HG03442 (cell line): ENCODE measurements around the gene PSMD11.
"Not testable (repeated sequence)": the region's sequence is repeated elsewhere in the genome, so short reads cannot be mapped to it uniquely, and the experiment has no call there.

ENCODE experiments used
- ATAC-seq: cut with Tn5 transposase; IDR thresholded peaks from one replicate; pipeline ENCODE4 v1.9.1; 2021; ENCODE audit warnings: mild to moderate bottlenecking, moderate library complexity; ENCODE audit not compliant: unreplicated experiment

PSMD11 gene

GRCh38 chr17:32510466-32510865 is 66.2 kb downstream of the PSMD11 start:
- no peak for ATAC-seq

GRCh38 chr17:32512328-32512727 is 68.0 kb downstream of the PSMD11 start:
- no peak for ATAC-seq

DNA sequence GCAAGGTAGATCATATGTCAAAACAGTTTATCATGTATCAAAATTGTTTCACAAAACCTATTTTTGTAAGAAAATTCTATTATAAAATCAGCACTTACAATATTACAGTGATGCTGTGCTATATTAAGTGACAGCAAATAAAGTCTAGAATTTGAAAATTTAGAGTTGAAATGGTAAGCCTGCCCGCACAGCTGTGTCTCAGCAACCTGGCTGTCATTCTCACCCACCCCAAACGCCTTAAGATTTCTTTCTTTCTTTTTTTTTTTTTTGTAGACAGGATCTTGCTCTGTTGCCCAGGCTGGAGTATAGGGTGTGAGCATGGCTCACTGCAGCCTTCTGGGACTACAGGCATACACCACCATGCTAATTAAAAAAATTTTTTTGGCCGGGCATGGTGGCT is 69.3 kb downstream of the PSMD11 start:
- ATAC-seq: no peak

DNA sequence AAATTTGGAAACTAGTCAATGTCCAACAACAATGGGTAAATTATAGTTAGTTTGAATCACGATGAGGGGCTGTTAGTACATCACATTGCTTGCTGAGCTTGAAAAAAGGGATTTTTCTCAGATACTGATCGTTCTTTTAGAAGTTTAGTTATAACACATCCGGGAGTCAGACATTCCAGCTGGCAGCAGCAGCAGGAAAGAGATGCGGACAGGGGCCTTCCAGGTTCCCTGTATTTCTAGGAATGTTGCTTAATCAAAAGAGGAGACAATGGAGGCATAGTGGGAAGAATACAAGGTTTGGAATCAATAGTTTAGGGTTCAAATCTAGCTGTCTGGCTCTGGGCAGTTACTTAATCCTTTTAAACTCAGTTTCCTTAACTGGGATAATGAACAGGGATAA is 70.3 kb downstream of the PSMD11 start:
- no peak for ATAC-seq

- ATAC-seq: no peak
Observed at GRCh38 chr17:32515677-32516383, 71.5 kb downstream of the PSMD11 start.

- no peak for ATAC-seq
Observed at GRCh38 chr17:32516450-32516849, 72.1 kb downstream of the PSMD11 start.

GRCh38 chr17:32516940-32517701 is 72.8 kb downstream of the PSMD11 start:
- ATAC-seq: no peak

DNA sequence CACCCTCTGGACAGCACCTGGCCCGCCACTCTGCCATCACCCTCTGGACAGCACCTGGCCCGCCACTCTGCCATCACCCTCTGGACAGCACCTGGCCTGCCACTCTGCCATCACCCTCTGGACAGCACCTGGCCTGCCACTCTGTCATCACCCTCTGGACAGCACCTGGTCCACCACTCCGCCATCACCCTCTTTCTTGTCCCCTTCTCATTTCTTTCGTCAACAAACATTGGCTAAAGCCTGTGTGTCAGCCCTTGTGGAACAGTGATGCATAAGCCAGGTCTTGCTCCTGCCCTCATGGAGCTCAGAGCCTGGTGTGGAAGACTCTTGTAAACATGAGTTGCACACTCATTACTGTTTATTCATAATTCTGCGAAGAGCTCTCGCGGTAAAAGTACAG is 73.7 kb downstream of the PSMD11 start:
- ATAC-seq: no peak

DNA sequence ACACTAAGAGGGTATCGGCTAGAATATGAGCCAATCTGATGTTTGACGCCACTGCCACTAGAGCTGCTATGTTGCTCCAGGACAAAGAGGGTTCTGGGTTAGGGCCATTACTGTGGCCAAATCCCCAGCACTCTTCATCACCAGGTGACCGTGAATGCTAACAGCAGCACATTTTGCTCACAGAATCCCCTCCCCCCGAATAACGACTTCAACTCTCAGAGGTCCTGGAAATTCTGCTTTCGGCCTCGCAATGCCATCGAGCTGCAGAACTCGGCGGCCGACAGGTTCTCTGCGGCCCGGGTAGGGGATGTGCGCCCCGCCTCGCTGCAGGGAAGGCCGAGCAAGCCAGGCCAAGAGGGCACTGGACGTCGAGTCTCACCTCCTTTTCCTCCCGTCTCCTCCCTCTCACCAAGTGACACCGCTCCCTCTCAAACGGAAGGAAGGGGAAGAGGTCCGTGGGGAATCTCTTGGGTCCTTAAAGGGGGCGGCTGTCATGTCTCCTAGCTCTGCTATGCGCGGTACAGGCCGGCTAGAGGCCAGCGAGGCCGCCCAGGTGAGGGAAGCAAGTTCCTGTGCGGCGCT is 74.4 kb downstream of the PSMD11 start:
- ATAC-seq: no peak

DNA sequence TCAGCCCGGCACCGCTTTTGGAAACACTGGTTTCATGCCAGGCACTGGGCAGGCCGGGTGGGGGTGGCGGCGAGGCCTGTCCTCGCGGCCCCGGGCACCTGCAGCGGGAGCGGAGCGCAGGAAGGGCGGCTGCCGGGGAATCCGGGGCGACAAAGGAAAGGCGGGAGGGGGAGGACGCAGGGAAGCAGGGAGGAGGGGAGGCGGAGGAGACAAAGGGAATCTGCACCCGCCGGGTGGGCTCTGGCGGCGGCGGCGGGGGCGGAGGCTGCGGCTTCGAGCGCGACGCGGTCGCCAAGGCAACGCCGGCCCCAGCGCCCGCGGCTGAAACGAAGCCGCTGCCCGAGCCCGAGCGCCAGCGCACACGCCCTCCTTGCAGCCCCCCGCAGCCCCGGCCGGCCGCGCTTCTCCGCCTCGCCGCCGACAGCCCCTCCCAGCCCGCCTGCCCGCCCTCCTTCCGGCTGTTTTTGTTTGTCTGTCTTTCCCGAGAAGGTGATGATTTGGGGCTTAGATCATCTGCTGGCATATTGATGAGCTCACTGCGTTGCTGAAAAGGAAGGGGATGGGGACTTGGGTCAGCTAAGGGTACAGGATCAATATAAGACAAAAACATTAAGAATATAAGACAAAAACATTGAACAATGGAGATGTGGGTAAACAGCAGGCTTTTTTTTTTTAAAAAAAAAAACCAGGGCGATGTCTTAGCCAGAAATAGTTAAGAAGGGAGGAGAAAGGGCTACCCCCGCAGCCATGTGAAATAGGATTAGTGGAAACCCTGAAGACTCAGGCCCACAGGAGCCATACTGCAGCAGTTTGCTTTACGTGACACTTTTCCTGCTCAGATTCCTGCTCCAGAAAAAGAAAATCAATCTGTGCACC is 75.2 kb downstream of the PSMD11 start:
- ATAC-seq: no peak

GRCh38 chr17:32520104-32520701 is 75.9 kb downstream of the PSMD11 start:
- ATAC-seq: no peak

GRCh38 chr17:32520737-32521404 is 76.6 kb downstream of the PSMD11 start:
- ATAC-seq: no peak

- ATAC-seq: peak; percentile 45
Observed at GRCh38 chr17:32523017-32523680, 78.8 kb downstream of the PSMD11 start.

- ATAC-seq: peak; percentile 38
Observed at GRCh38 chr17:32523827-32524552, 79.7 kb downstream of the PSMD11 start.

GRCh38 chr17:32524553-32524880 is 80.2 kb downstream of the PSMD11 start:
- ATAC-seq: not testable (repeated sequence)

DNA sequence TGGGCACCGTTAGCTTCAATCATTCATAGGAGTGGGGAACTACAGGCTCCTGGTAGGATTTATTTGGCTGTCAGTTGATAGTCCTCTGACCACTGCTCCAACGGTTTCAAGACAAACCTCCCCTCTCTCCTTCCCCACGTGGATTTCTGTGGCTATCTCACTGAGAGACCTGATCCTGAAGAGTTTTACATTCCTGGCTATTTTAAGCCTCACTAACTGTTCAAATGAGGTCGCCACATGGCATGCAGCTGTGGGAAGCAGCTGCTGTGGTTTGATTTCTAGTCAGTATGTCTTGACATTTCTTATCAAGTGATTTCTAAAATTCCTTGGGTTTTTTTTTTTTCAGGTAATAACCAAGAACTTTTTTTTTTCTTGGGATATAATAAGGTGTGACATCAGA is 80.8 kb downstream of the PSMD11 start:
- ATAC-seq: no peak

DNA sequence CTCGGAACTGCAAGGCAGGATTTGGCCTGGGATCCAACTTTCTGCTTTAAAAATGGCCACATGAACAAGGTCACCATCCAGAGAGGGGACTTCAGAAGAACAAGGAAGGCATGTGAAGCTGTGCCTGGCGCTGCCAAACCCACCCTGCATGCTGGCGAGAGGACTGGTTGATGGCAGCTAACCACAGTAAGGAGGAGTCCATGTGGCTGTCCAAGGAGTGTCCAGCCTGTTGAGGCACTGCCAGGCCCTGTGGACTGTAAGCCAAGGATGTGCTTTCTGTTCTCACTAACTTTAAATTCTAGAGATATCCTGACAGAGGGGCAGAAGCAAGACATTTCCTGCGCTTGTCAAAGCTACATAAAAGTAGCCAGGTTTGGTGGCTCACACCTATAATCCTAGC is 82.8 kb downstream of the PSMD11 start:
- no peak for ATAC-seq

DNA sequence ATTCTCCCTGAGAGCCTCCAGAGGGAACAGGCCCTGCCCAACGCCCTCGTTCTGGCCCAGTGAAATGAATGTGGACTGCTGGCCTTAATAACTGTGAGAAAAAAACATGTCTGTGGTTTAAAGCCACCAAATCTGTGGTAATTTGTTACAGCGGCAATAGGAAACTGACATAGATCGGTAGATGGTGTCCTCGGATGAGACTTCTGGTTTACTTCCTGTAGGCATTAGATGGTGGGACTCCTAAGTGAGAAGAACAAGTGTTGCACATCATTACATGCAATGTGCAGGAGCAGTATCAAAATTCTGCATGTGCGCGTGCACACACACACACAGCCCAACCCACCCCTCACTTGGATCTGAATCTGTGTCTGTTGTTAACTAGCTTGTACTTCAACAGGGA is 84.5 kb downstream of the PSMD11 start:
- ATAC-seq: no peak

DNA sequence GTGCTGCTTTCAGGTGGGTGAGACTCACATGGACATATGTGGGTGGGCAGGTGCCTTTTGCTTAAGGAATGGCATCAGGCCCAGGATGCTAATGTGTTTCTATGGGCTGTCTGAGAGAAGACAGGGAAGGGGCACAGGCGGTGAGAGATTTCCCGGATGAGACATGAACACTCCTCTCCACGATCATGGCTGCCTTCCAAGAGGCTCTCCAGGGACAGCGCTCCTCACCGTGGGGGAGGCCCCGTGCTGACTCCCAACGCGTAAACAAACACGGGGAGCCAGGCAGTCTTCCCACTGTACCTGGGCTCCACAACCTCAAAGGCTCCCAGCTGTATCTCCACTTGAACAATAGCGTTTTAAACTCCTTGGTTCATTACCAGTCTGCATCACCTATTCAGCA is 85.3 kb downstream of the PSMD11 start:
- no peak for ATAC-seq
